Stimulated activated CD8-positive, alpha-beta memory T cell treated with anti-CD3 and anti-CD28 coated beads, Interleukin-7, amount 100 ng/mL, for 48 hours (primary cell): ENCODE results near the gene THADA.

ENCODE experiments used
- DNase-seq, 2 donors: peaks; one replicate each; pipeline ENCODE4 v3.0.0-alpha.2; 2020; ENCODE audit warnings: low read depth in 1 of 2; ENCODE audit errors: extremely low read depth in 1 of 2

Gene THADA

GRCh38 chr2:43363120-43363519, 232.7 kb downstream of the THADA start:
- DNase-seq, result no peak

GRCh38 chr2:43361286-43361685, 234.6 kb downstream of the THADA start:
- no peak for DNase-seq

GRCh38 chr2:43360137-43360536, 235.7 kb downstream of the THADA start:
- no peak for DNase-seq

GRCh38 chr2:43358410-43359201, 237.2 kb downstream of the THADA start:
- no peak for DNase-seq

- no peak for DNase-seq
Observed at GRCh38 chr2:43356774-43357173, 239.1 kb downstream of the THADA start.

GRCh38 chr2:43355399-43355798, 240.4 kb downstream of the THADA start:
- DNase-seq, result no peak

- no peak for DNase-seq
Observed at GRCh38 chr2:43349904-43350303, 245.9 kb downstream of the THADA start.

GRCh38 chr2:43348908-43349661, 246.8 kb downstream of the THADA start:
- DNase-seq, result no peak

- DNase-seq, result no peak
Observed at GRCh38 chr2:43347746-43348145, 248.1 kb downstream of the THADA start.

- DNase-seq, result no peak
Observed at GRCh38 chr2:43346602-43347567, 249.0 kb downstream of the THADA start.

GRCh38 chr2:43345872-43346271, 250.0 kb downstream of the THADA start:
- no peak for DNase-seq

GRCh38 chr2:43345391-43345813, 250.4 kb downstream of the THADA start:
- no peak for DNase-seq

- no peak for DNase-seq
Observed at GRCh38 chr2:43344868-43345373, 250.9 kb downstream of the THADA start.

- DNase-seq, result no peak
Observed at GRCh38 chr2:43343573-43344304, 252.1 kb downstream of the THADA start.

GRCh38 chr2:43341959-43342757, 253.7 kb downstream of the THADA start:
- DNase-seq, result no peak

- no peak for DNase-seq
Observed at GRCh38 chr2:43340945-43341356, 254.9 kb downstream of the THADA start.

GRCh38 chr2:43340066-43340465, 255.8 kb downstream of the THADA start:
- no peak for DNase-seq

- no peak for DNase-seq
Observed at GRCh38 chr2:43333656-43334144, 262.1 kb downstream of the THADA start.

- no peak for DNase-seq
Observed at GRCh38 chr2:43333101-43333655, 262.7 kb downstream of the THADA start.
